OCI-LY3 (cell line): Measurements from ENCODE around the gene PRKCQ.

ENCODE experiments used
- CTCF ChIP-seq: fragments of 200-600, 300-600 bp; sonication (generic); IDR thresholded peaks from 2 replicates; pipeline ENCODE4 v1.5.1; 2014; ENCODE audit warnings: antibody characterized with exemption, low read length, low read depth
- EZH2phosphoT487 ChIP-seq: fragments of 200-600 bp; shearing (Covaris generic); IDR thresholded peaks from 2 replicates; pipeline ENCODE4 v1.6.1; 2018; ENCODE audit warnings: antibody characterized with exemption, mixed run types, low read depth

DNA sequence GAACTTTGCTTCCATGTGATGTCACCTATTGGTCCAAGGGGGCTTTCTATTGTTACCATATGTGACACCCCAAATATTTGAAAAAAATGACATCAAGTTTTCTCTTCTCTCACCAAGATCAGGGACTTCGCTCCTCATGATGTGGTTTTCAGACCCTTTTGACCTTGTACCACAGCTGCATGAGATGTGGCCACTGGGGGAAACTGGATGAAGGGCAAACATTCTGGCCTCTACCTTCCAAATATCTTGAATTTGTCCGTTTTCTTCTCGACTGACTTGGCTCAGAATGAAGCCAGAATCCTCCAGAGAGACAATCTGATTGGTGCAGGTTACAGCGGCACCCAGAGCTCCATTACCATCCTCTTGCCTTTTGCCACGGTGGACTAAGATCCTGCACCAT, 122.7 kb downstream of the PRKCQ start:
- TF ChIP-seq CTCF (no peak), EZH2phosphoT487 (no peak)
